Osteoblast (primary cell): ENCODE results near the gene NDUFAF8. TPM values are rescaled to one million over a fixed set of nuclear protein-coding genes. Genes with fewer than 3 reads are reported as not detected.

Experiments used
- DNase-seq: peaks from one replicate; pipeline ENCODE4 v3.0.0; 2011; ENCODE audit warnings: low spot score, mixed read lengths; ENCODE audit not compliant: insufficient read length; ENCODE audit errors: missing footprints
- H2AFZ ChIP-seq: 2 replicates; pipeline ENCODE4 v1.6.0; 2011; ENCODE audit warnings: mild to moderate bottlenecking, low read length
- H3K27ac ChIP-seq: 2 replicates; pipeline ENCODE4 v1.5.1; 2011; ENCODE audit warnings: mild to moderate bottlenecking, low read depth, low read length, moderate library complexity
- H3K27me3 ChIP-seq: 2 replicates; pipeline ENCODE4 v1.6.0; 2012; ENCODE audit warnings: mild to moderate bottlenecking, control low read depth, inconsistent platforms, low read length, moderate library complexity; ENCODE audit not compliant: insufficient read depth
- H3K36me3 ChIP-seq: 2 replicates; pipeline ENCODE4 v1.5.1; 2011; ENCODE audit warnings: mild to moderate bottlenecking, low read length, control low read depth, moderate library complexity; ENCODE audit not compliant: insufficient read depth
- H3K4me1 ChIP-seq: 2 replicates; pipeline ENCODE4 v1.5.1; 2011; ENCODE audit warnings: mild to moderate bottlenecking, low read length, control low read depth, moderate library complexity; ENCODE audit not compliant: insufficient read depth
- H3K4me2 ChIP-seq: 2 replicates; pipeline ENCODE4 v1.6.0; 2011; ENCODE audit warnings: mild to moderate bottlenecking, low read length; ENCODE audit not compliant: insufficient read depth
- H3K4me3 ChIP-seq: fragments of 200-600 bp; sonication (generic); 3 replicates; pipeline ENCODE4 v1.5.1; 2012; ENCODE audit warnings: mild to moderate bottlenecking, low read length, inconsistent platforms; ENCODE audit not compliant: insufficient read depth
- H3K79me2 ChIP-seq: 2 replicates; pipeline ENCODE4 v1.6.0; 2012; ENCODE audit warnings: mild to moderate bottlenecking, low read length, control low read depth, inconsistent platforms; ENCODE audit not compliant: insufficient read depth
- H3K9me3 ChIP-seq: 2 replicates; pipeline ENCODE4 v1.5.1; 2011; ENCODE audit warnings: low read depth, low read length, control low read depth
- H4K20me1 ChIP-seq: 2 replicates; pipeline ENCODE4 v1.6.0; 2012; ENCODE audit warnings: mild to moderate bottlenecking, low read length, control low read depth; ENCODE audit not compliant: insufficient read depth
- total RNA-seq: library from RNA; depleted of rRNA; stranded (reverse); fragments of >200 nt; gene quantifications from 2 replicates; pipeline ENCODE4 v1.2.3, GENCODE V29; 2012
- TF ChIP-seq, protein P1 (sequence below): IDR thresholded peaks from 2 replicates; pipeline ENCODE4 v1.5.1; 2011; ENCODE audit warnings: mild to moderate bottlenecking, low read depth, low read length, moderate library complexity; ENCODE audit errors: extremely low read depth

The NDUFAF8 gene
- total RNA-seq, 1 donor = 19.9 TPM

DNA sequence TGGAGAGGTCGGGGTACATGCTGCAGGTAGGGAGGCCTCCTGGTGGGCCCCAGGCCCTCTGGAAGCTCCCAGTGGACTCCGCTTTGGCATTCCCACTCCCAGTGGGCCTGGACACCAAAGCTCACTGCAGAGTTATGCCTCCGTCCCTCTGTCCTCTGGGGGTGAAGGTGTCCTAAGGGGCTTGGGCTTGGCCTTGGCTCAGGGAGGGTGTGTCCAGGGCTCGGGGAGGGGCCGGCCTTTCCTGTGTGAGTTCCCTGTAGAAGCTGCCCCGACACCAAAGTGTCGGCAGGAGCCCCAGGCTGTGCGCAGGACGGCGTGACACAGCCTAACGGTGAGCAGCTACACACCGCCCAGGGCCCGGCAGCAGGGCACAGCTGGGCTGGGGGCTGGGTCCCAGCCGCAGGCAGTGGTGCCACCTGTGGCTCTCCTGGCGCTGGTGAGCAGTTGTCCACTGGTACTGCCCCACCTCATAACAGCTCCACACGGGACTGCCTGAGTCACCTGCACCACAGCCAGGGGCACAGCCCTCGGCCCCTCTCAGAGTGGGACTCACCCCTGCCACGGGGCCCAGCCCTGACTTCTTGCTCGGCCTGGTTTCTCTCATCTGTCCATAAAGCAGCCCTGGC lies 6.4 kb upstream of the NDUFAF8 start:
- TF ChIP-seq, protein P1, sequence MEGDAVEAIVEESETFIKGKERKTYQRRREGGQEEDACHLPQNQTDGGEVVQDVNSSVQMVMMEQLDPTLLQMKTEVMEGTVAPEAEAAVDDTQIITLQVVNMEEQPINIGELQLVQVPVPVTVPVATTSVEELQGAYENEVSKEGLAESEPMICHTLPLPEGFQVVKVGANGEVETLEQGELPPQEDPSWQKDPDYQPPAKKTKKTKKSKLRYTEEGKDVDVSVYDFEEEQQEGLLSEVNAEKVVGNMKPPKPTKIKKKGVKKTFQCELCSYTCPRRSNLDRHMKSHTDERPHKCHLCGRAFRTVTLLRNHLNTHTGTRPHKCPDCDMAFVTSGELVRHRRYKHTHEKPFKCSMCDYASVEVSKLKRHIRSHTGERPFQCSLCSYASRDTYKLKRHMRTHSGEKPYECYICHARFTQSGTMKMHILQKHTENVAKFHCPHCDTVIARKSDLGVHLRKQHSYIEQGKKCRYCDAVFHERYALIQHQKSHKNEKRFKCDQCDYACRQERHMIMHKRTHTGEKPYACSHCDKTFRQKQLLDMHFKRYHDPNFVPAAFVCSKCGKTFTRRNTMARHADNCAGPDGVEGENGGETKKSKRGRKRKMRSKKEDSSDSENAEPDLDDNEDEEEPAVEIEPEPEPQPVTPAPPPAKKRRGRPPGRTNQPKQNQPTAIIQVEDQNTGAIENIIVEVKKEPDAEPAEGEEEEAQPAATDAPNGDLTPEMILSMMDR = no peak
- Histone ChIP-seq H3K4me2 (no peak overlapping the region), H3K4me3 (no peak overlapping the region), H3K36me3 (peaks cover 14% of the 10 kb centered on the region), H3K27me3 (no peaks in the 10 kb centered on the region), H3K79me2 (peaks cover 29% of the 10 kb centered on the region), H3K9me3 (no peaks in the 10 kb centered on the region), H3K4me1 (peaks cover 2% of the 10 kb centered on the region), H2AFZ (no peak overlapping the region), H3K27ac (no peak overlapping the region), H4K20me1 (peaks cover 12% of the 10 kb centered on the region)
- DNase-seq = no peak

DNA sequence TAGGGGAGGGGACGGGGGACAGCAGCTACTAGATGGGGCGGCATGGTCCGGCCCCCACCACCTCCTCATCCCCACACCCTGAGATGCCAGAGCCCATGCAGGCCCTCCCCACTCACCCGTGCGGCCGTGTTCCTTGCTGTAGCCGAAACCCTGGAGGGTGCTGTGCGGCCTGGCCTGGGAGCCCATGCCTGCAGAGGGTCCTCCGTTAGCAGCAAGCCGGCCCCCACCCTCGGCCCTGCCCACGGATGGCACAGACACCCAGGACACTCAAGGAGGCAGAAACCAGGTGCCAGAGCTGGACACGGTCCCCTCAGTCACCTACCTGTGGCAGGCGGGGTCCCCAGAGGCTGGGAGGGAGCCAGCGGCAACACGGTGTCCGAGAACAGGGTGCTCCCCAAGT lies 5.8 kb upstream of the NDUFAF8 start:
- no peak overlapping the region for H3K4me2 ChIP-seq
- H3K4me1 ChIP-seq = peaks cover 7% of the 10 kb centered on the region
- H3K9me3 ChIP-seq = no peaks in the 10 kb centered on the region
- peaks cover 17% of the 10 kb centered on the region for H4K20me1 ChIP-seq
- H3K27me3 ChIP-seq = no peaks in the 10 kb centered on the region
- peaks cover 14% of the 10 kb centered on the region for H3K36me3 ChIP-seq
- H2AFZ ChIP-seq = no peak overlapping the region
- TF ChIP-seq, protein P1 = no peak
- peaks cover 35% of the 10 kb centered on the region for H3K79me2 ChIP-seq
- H3K27ac ChIP-seq = no peak overlapping the region
- no peak overlapping the region for H3K4me3 ChIP-seq
- DNase-seq = no peak

DNA sequence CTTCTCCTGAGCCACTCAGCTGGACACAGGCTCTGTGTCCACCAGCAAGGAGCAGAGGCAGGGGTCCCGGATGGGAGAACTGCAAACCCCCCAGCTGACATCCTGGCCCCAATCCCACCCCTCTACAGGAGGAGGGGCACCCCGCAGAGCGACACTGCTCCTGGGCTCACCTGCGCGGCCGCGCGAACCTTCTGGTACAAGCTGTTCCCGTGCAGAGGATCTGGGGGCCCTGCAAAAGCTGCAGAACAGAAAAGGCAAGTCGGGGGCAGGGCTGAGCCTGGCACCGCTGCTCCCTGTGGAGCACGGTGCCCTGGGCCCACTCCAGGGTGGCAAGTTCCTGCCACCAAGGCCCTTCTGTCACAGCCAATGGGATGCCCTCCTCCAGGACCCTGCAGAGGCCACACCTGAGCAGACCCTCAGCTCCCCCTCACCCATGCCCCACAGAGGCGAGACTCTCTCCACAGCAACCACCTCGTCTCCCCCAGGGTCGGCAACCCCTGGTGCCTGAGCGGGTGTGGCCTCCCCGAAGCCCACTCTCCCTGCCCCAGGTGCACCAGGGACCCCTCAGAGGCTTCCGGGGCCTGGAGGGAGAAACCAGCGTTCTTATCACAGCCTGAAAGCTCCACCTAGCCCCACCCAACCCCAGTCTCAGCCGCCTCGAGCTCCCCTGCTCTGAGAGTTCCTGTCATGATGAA lies 5.2 kb upstream of the NDUFAF8 start:
- Histone ChIP-seq H3K9me3 (no peaks in the 10 kb centered on the region), H3K36me3 (peaks cover 14% of the 10 kb centered on the region), H3K79me2 (peaks cover 39% of the 10 kb centered on the region), H3K4me3 (no peak overlapping the region), H3K27ac (no peak overlapping the region), H3K4me2 (no peak overlapping the region), H2AFZ (no peak overlapping the region), H3K4me1 (peaks cover 7% of the 10 kb centered on the region), H4K20me1 (peaks cover 17% of the 10 kb centered on the region), H3K27me3 (no peaks in the 10 kb centered on the region)
- no peak for DNase-seq
- TF ChIP-seq, protein P1 = no peak

DNA sequence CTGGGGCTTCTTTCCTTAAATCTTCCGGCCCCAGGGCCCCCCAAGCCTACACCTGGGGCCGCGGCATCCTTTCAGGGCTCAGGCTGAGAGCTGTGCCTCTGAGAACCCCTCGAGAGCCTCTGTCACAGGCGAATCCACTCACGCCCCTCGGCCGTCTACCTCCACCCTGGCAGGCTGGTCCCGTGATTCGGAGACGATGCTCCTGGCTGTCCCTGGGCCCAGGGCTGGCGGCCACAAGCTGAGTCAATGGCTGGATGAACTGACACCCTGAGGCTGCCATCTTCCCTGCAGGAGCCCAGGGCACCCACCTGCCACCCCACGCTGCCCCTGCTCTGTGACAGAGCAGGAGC lies 4.6 kb upstream of the NDUFAF8 start:
- Histone ChIP-seq H2AFZ (no peak overlapping the region), H3K4me1 (peaks cover 7% of the 10 kb centered on the region)

More for the DNA sequence above, 4.6 kb upstream of the NDUFAF8 start:
- Histone ChIP-seq H3K27me3 (no peaks in the 10 kb centered on the region), H3K36me3 (peaks cover 12% of the 10 kb centered on the region), H3K79me2 (peaks cover 43% of the 10 kb centered on the region), H3K27ac (no peak overlapping the region), H3K4me3 (no peak overlapping the region), H4K20me1 (peaks cover 17% of the 10 kb centered on the region), H3K9me3 (no peaks in the 10 kb centered on the region), H3K4me2 (no peak overlapping the region)
- DNase-seq = no peak
- TF ChIP-seq, protein P1 = no peak
